ENCODE results near the gene PDLIM7.

DNA sequence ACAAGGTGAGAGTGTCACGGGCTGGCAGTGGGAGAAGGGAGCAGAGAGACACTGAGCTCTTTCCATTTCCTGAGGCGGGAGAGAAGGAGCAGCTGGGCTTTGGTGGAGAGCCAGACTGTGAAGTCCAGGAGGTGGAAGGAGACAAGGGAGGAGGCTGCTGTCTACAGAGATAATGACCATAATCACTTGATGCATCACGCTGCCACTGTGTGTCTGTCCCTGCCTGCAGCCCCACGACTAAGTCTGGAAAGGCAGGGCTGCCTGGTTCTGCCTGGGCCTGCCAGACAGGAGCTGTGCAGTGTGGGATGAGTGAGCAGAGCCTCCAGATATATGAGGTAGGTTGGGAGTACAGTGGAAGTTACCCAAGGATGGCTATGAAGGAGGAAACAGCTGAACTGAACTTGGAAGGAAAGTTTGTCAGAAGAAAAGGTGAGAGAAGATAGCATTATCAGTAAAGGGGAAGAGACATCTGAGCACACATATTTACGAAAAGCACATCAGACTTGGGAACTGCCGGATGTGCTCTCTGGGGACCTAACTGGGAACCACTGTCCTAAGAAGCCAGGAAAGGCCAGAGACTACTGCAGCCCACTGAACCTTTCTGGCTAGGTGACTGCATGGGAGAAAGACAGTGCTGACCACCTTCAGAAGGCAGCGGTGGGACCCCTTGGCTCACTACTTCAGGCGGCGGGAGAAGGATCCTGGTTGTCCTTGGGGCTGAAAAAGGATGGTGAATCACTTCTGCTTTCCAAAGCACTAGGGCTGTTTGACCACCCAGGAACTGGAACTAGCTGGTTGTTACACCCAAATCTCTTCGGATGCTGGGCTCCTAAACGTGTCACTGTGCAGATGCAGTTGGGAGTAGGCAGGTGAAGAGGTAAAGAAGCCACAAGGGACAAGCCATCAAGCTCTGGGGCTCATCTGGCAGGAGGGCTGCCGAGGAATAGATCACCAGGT lies 32.1 kb upstream of the PDLIM7 start:
- TF ChIP-seq CTCF (conservative IDR thresholded peaks at IDR 0.05; ENCODE audit: low read depth, low read length) (no peak), EZH2 (IDR thresholded peaks at IDR 0.05; ENCODE audit: borderline replicate concordance, low read depth, low read length, poor library complexity, severe bottlenecking) (no peak)
